Osteoblast (primary cell): ENCODE measurements around the gene MSH5. TPM values are rescaled to one million over a fixed set of nuclear protein-coding genes. Genes with fewer than 3 reads are reported as not detected.
"Not testable (repeated sequence)": the region's sequence is repeated elsewhere in the genome, so short reads cannot be mapped to it uniquely, and the experiment has no call there.

ENCODE experiments used
- DNase-seq: peaks from one replicate; pipeline ENCODE4 v3.0.0; 2011; ENCODE audit warnings: low spot score, mixed read lengths; ENCODE audit not compliant: insufficient read length; ENCODE audit errors: missing footprints
- H2AFZ ChIP-seq: 2 replicates; pipeline ENCODE4 v1.6.0; 2011; ENCODE audit warnings: mild to moderate bottlenecking, low read length
- H3K27ac ChIP-seq: 2 replicates; pipeline ENCODE4 v1.5.1; 2011; ENCODE audit warnings: mild to moderate bottlenecking, low read depth, low read length, moderate library complexity
- H3K27me3 ChIP-seq: 2 replicates; pipeline ENCODE4 v1.6.0; 2012; ENCODE audit warnings: mild to moderate bottlenecking, control low read depth, inconsistent platforms, low read length, moderate library complexity; ENCODE audit not compliant: insufficient read depth
- H3K36me3 ChIP-seq: 2 replicates; pipeline ENCODE4 v1.5.1; 2011; ENCODE audit warnings: mild to moderate bottlenecking, low read length, control low read depth, moderate library complexity; ENCODE audit not compliant: insufficient read depth
- H3K4me1 ChIP-seq: 2 replicates; pipeline ENCODE4 v1.5.1; 2011; ENCODE audit warnings: mild to moderate bottlenecking, low read length, control low read depth, moderate library complexity; ENCODE audit not compliant: insufficient read depth
- H3K4me2 ChIP-seq: 2 replicates; pipeline ENCODE4 v1.6.0; 2011; ENCODE audit warnings: mild to moderate bottlenecking, low read length; ENCODE audit not compliant: insufficient read depth
- H3K4me3 ChIP-seq: fragments of 200-600 bp; sonication (generic); 3 replicates; pipeline ENCODE4 v1.5.1; 2012; ENCODE audit warnings: mild to moderate bottlenecking, low read length, inconsistent platforms; ENCODE audit not compliant: insufficient read depth
- H3K79me2 ChIP-seq: 2 replicates; pipeline ENCODE4 v1.6.0; 2012; ENCODE audit warnings: mild to moderate bottlenecking, low read length, control low read depth, inconsistent platforms; ENCODE audit not compliant: insufficient read depth
- H3K9me3 ChIP-seq: 2 replicates; pipeline ENCODE4 v1.5.1; 2011; ENCODE audit warnings: low read depth, low read length, control low read depth
- H4K20me1 ChIP-seq: 2 replicates; pipeline ENCODE4 v1.6.0; 2012; ENCODE audit warnings: mild to moderate bottlenecking, low read length, control low read depth; ENCODE audit not compliant: insufficient read depth
- total RNA-seq: library from RNA; depleted of rRNA; stranded (reverse); fragments of >200 nt; gene quantifications from 2 replicates; pipeline ENCODE4 v1.2.3, GENCODE V29; 2012
- TF ChIP-seq, protein P1 (sequence below): IDR thresholded peaks from 2 replicates; pipeline ENCODE4 v1.5.1; 2011; ENCODE audit warnings: mild to moderate bottlenecking, low read depth, low read length, moderate library complexity; ENCODE audit errors: extremely low read depth

Gene MSH5
- total RNA-seq, 1 donor = 13.0 TPM

DNA sequence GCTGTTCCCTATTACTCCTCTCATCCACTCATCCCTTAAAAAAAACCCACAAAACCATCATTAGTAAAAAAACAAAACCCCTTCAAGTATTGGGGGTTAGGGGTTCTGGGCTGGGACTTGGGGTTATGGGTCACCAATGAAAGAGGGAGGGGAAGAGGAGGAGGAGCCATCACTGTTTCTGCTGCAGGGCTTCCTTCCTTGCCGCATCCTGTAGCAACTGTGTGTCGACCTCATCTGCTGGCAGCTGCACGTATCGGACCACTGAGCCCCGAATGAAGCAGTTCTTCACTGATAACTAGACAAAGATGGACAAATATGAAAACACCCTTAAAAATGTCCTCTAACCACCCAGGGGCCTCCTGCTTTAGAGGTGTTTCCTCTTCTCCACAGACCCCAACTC lies 57.8 kb downstream of the MSH5 start:
- peaks cover 1% of the 10 kb centered on the region for H3K36me3 ChIP-seq
- no peak for DNase-seq
- no peaks in the 10 kb centered on the region for H4K20me1 ChIP-seq
- H3K4me1 ChIP-seq = peaks cover 9% of the 10 kb centered on the region
- no peaks in the 10 kb centered on the region for H3K27me3 ChIP-seq
- H3K27ac ChIP-seq = no peak overlapping the region
- H2AFZ ChIP-seq = no peak overlapping the region
- H3K4me3 ChIP-seq = no peak overlapping the region
- H3K4me2 ChIP-seq = no peak overlapping the region
- TF ChIP-seq, protein P1, sequence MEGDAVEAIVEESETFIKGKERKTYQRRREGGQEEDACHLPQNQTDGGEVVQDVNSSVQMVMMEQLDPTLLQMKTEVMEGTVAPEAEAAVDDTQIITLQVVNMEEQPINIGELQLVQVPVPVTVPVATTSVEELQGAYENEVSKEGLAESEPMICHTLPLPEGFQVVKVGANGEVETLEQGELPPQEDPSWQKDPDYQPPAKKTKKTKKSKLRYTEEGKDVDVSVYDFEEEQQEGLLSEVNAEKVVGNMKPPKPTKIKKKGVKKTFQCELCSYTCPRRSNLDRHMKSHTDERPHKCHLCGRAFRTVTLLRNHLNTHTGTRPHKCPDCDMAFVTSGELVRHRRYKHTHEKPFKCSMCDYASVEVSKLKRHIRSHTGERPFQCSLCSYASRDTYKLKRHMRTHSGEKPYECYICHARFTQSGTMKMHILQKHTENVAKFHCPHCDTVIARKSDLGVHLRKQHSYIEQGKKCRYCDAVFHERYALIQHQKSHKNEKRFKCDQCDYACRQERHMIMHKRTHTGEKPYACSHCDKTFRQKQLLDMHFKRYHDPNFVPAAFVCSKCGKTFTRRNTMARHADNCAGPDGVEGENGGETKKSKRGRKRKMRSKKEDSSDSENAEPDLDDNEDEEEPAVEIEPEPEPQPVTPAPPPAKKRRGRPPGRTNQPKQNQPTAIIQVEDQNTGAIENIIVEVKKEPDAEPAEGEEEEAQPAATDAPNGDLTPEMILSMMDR = no peak
- no peaks in the 10 kb centered on the region for H3K9me3 ChIP-seq
- H3K79me2 ChIP-seq = peaks cover 27% of the 10 kb centered on the region

DNA sequence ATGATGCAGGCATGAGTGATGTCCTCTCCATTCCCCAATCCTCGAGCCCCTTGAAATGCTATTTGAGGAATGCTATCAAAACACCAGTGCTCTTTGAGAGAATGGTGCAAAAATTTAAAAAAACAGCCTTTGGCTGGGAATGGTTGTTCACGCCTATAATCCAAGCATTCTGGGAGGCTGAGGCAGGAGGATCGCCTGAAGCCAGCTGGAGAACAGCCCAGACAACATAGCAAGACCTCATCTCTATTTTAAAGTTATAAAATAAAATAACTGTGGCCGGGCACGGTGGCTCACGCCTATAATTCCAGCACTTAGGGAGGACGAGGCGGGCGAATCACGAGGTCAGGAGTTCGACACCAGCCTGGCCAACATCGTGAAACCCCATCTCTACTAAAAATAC lies 60.0 kb downstream of the MSH5 start:
- no peak for DNase-seq
- no peaks in the 10 kb centered on the region for H3K36me3 ChIP-seq
- no peaks in the 10 kb centered on the region for H3K27me3 ChIP-seq
- H3K27ac ChIP-seq = no peak overlapping the region
- H3K4me3 ChIP-seq = no peak overlapping the region
- H2AFZ ChIP-seq = no peak overlapping the region
- H3K9me3 ChIP-seq = no peaks in the 10 kb centered on the region
- H3K4me1 ChIP-seq = no peaks in the 10 kb centered on the region
- TF ChIP-seq, protein P1 = no peak
- no peaks in the 10 kb centered on the region for H4K20me1 ChIP-seq
- H3K4me2 ChIP-seq = no peak overlapping the region
- peaks cover 15% of the 10 kb centered on the region for H3K79me2 ChIP-seq

DNA sequence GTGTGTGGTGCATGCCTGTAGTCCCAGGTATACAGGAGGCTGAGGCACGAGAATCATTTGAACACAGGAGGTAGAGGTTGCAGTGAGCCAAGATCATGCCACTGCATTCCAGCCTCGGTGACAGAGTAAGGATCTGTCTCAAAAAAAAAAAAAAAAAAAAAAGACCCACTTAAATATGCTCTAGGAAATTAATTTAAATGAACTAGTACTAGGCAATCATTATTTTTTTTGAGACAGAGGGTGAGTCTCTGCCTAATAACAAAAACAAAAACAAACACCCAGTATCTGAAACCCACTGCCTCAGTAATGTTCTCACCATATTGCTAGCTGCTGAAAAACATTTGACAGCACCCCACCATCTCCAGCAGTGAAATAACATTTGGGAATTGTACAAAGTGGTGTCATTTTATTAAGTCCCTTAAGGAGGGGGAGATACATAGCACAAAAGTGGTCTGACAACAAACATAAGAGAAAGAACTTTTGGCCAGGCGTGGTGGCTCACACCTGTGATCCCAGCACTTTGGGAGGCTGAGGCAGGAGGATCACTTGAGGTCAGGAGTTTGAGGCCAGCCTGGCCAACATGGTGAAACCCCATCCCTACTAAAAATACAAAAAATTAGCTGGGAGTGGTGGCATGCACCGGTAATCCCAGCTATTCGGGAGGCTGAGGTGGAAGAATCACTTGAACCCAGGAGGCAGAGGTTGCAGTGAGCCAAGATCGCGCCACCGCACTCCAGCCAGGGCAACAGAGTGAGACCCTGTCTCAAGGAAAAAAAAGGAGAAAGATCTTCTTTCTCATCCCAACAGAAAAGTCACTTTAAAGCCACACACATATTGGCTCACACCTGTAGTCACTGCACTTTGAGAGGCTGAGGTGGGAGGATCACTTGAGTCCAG lies 61.5 kb downstream of the MSH5 start:
- not testable (repeated sequence) for H3K4me3 ChIP-seq, DNase-seq, H3K9me3 ChIP-seq, H3K4me1 ChIP-seq, H3K36me3 ChIP-seq, H3K27ac ChIP-seq, H3K27me3 ChIP-seq, H2AFZ ChIP-seq, H3K4me2 ChIP-seq, H4K20me1 ChIP-seq
- peaks cover 16% of the 10 kb centered on the region for H3K79me2 ChIP-seq

DNA sequence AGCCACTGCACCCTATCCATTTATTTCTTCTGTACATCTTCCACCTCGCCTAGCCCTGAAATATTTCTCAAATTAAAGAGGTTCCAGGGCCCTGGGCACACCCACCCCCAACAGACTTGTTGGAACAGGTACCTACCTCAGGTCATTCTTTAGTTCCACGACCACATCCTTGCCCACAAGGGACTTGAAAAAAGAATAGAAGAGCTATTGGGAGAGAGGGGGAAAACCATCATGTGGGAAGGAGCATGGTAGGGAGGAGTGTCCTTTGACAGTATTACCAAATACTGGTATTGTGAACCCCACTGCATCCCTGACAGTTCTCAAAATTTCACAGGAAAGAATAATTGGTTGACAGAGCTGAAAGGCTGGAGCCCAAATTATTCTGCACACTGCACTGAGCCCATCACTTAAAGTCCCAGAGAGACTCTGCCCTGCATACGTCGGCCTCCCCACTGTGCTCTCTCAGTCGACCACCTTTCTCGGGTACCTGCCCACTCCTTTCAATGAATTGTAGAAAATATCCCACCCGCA lies 66.2 kb downstream of the MSH5 start:
- peak overlapping the region; percentile 88 for H3K4me3 ChIP-seq
- peak overlapping the region; percentile 91 for H3K27ac ChIP-seq
- no peaks in the 10 kb centered on the region for H4K20me1 ChIP-seq
- H3K36me3 ChIP-seq = no peaks in the 10 kb centered on the region
- H3K4me1 ChIP-seq = peaks cover 12% of the 10 kb centered on the region
- peak overlapping the region; percentile 83 for H2AFZ ChIP-seq
- peak overlapping the region; percentile 98 for H3K4me2 ChIP-seq
- no peaks in the 10 kb centered on the region for H3K27me3 ChIP-seq
- no peaks in the 10 kb centered on the region for H3K9me3 ChIP-seq
- H3K79me2 ChIP-seq = peaks cover 18% of the 10 kb centered on the region
- no peak for DNase-seq
- TF ChIP-seq, protein P1 = no peak
